VCaP (cell line): ENCODE results near the gene SUGP2.

Experiments
- H3K27ac ChIP-seq: fragments of 450-650 bp; 2 replicates; pipeline ENCODE4 v1.5.1; 2017
- TF ChIP-seq, protein P1 (sequence below): fragments of 450-650 bp; conservative IDR thresholded peaks from 2 replicates; pipeline ENCODE4 v1.5.1; 2017; ENCODE audit warnings: mild to moderate bottlenecking, moderate library complexity

Gene SUGP2

DNA sequence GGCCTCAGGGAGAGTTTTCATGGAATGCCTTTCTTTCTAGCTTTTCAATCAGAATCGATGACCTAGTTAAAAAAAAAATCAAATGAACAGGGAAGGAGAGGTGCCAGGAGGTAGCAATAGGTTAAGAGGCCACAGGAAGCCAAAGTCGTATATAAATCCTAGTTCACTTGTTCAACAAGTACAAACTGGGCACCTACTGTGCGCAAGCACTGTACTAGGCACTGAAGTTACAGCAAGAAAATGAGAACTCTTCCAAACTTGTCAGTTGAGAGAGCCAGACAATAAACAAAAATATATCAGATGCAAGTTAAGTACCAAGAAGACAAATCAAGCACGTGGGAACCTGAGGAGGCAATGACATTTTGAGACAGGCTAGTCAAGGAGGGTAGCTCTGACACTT, 6.1 kb downstream of the SUGP2 start:
- H3K27ac ChIP-seq = peak overlapping the region; percentile 79
- TF ChIP-seq, protein P1, sequence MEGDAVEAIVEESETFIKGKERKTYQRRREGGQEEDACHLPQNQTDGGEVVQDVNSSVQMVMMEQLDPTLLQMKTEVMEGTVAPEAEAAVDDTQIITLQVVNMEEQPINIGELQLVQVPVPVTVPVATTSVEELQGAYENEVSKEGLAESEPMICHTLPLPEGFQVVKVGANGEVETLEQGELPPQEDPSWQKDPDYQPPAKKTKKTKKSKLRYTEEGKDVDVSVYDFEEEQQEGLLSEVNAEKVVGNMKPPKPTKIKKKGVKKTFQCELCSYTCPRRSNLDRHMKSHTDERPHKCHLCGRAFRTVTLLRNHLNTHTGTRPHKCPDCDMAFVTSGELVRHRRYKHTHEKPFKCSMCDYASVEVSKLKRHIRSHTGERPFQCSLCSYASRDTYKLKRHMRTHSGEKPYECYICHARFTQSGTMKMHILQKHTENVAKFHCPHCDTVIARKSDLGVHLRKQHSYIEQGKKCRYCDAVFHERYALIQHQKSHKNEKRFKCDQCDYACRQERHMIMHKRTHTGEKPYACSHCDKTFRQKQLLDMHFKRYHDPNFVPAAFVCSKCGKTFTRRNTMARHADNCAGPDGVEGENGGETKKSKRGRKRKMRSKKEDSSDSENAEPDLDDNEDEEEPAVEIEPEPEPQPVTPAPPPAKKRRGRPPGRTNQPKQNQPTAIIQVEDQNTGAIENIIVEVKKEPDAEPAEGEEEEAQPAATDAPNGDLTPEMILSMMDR = no peak

DNA sequence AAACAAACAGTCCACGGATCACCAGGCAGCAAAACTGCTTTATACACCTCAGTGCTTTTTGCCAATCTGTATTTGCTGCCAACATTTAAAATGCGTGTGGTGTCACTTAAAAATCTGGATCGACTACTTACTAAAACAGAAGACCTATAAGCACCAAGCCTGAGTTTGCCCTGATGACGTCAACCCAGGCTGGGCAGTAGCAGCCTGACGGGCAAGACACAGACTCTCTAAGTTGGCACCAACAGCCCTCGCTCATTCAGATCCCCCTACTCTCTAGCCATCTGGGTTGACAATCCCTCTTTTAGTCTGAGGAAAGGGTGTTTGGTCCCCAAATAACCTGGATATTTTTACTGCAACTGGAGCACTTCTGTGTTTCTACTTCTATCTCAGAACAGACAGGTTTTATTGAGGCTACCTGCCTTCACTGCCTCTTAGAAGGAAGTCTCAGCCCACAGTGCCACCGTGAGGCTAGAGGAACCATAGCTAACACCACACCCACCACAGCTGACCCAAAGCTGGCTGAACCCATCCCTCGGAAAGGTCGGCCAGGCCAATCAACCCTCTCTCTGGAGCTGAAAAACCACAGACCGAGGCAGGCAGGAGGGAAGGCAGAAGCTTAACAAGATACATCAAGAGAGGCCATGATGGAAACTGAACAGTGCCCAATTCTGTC, 6.9 kb downstream of the SUGP2 start:
- TF ChIP-seq, protein P1 = peak; percentile 74
- H3K27ac ChIP-seq = peak overlapping the region; percentile 79

DNA sequence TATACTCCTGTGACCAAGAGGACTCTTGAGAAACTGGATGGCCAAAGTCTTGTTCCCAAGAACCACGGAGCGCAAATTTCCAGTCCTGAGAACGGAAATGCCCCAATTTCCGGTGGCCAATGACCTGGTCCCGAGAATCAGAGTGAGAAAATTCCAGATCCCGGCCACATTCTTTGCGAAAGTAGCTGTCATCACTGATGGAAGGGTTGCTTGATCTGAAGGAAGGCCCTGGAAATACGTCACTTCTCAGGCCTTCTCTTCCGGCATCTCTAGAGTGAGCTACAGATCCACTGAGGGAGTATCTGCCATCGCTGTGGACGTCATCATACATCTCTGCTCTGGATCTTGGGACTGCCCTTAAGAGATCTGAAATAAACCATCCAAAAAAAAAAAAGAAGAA, 7.5 kb downstream of the SUGP2 start:
- TF ChIP-seq, protein P1 = no peak
- peak overlapping the region; percentile 79 for H3K27ac ChIP-seq

DNA sequence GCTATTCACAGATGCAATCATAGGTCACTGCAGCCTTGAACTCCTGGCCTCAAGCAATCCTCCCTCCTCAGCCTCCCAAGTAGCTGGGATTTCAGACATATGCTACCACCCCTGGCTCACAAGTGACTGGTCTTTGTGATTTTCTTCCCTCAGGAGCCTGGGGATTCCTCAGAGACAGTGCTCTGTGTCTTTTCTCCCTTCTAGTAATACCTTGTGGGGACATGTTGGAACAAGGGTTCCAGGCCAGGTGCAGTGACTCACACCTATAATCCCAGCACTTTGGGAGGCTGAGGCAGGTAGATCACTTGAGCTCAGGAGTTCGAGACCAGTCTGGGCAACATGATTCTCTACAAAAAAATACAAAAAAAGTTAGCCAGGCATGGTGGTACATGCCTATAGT, 9.9 kb downstream of the SUGP2 start:
- peak overlapping the region; percentile 79; the same call in 1 of the 2 replicates for H3K27ac ChIP-seq

DNA sequence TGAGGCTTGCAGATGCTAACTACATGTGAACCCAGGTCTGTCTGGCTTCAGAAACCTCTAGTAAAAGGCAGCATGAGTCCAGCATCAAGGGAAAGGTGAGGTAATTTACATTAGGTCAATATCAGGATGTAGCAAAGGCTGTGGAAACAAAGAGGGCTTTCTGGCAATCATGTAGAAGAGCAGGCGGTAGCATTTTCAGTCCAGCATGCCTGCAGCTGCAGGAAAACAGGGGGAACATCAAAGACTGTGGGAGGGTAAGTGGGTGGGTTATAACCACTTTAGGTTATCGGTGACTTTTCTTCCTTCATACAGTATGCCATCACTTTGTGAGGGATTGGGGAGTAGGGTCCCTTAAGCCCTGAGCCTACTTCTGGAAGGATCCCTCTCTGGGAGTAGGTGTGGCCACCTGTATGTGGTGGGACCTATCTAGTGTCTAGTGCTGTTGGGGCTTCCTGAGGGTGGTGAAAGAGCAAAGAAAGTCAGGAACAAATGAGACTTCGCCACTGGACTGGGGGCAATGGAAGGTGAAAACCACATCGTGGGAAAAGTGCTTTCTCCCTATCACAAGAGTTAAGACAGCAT, 10.8 kb downstream of the SUGP2 start:
- TF ChIP-seq, protein P1 = no peak
- H3K27ac ChIP-seq = peak overlapping the region; percentile 79

DNA sequence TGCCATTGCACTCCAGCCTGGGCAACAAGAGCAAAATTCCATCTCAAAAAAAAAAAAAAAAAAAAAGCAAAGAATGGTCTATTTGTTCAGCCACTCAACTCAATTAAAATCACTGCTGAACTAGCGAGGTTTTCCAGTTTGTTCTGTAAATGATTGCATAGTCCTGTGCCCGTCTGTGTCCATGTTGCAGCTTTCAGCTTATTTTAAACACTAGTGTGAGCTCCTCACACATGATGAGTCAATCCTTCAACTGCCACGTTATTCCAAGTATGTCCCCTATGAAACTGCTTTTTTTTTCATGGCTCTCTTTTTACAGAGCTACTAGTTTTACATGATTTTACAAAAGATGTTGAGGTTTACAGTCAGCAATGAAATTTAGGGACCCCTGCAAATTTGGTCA, 12.2 kb downstream of the SUGP2 start:
- H3K27ac ChIP-seq = peak overlapping the region; percentile 79
- TF ChIP-seq, protein P1 = no peak

DNA sequence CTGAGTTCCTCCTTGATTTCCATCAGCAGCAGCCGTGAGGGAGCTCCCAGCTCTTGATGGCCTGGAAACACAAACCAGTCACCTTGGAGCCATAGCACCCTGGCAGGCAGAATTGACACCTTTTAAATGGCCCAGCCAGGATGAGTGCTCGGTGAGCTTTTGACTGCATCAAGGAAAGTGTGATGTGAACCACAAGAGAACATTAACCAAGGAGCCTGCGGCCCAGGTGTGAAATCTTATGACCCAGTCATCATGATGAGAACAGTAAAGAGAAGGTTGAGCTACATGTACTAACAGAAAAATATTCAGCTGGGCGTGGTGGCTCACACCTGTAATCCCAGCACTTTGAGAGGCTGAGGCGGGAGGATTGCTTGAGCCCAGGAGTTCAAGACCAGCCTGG, 22.8 kb downstream of the SUGP2 start:
- H3K27ac ChIP-seq = no peak overlapping the region; the same call in 1 of the 2 replicates
- TF ChIP-seq, protein P1 = no peak

DNA sequence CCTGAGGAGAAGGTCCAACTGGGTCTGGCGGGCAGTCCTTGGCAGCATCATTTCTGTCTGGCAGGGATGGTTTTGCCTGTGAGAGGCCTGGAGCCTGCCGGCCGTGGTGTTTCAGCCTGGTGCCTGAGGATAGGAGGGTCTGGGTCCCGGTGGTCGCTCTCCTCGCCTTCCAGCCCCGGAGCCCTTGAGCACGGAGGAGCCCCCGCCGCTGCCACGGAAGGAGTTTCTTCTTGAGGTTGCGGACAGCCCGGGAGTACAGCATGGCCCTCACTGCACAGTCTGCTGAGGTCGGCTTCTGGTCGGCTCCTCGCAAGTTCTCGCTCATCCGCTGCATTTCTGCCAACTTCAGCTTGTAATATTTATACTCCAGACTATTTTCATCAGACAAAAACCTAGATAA, 23.4 kb downstream of the SUGP2 start:
- H3K27ac ChIP-seq = no peak overlapping the region; the same call in 1 of the 2 replicates
- TF ChIP-seq, protein P1 = no peak
